Endothelial cell of umbilical vein (primary cell): ENCODE measurements around the gene IGFBP1. TPM values are rescaled to one million over a fixed set of nuclear protein-coding genes. Genes with fewer than 3 reads are reported as not detected.
A peak's percentile ranks its signal among the peaks of the same experiment; 100 is the strongest.

Source experiments
- BruUV-seq: library from RNA; stranded (reverse); fragments of 400-500 nt; replicated peaks from 2 replicates; lab custom pipeline; 2021; lab: Mats Ljungman, UMichigan
- CTCF ChIA-PET: fragments of 300-600, 350-600 bp; sonication (Branson Sonifier 250); formaldehyde crosslinking; loops from one replicate; lab custom pipeline; 2021; ENCODE audit warnings: antibody characterized with exemption, inconsistent platforms; lab: Charles Lee
- POLR2A ChIA-PET: fragments of 300-600, 350-600 bp; sonication (Branson Sonifier 250); formaldehyde crosslinking; loops from one replicate; lab custom pipeline; 2021; ENCODE audit warnings: antibody characterized with exemption, inconsistent platforms; lab: Charles Lee
- DNase-seq: peaks from one replicate; pipeline ENCODE4 v3.0.0-alpha.2; 2011; ENCODE audit warnings: low read depth, low spot score
- FAIRE-seq: peaks from 2 replicates; lab custom pipeline; 2011; peaks lifted over from hg19 to GRCh38; lab: Jason Lieb, UNC
- H2AFZ ChIP-seq: 2 replicates; pipeline ENCODE4 v1.6.0; 2012; ENCODE audit warnings: low read depth, low read length, control low read depth, inconsistent platforms
- H3K27ac ChIP-seq: 2 replicates; pipeline ENCODE4 v1.5.1; 2011; ENCODE audit warnings: low read depth, mild to moderate bottlenecking, control low read depth, low read length, moderate library complexity; ENCODE audit not compliant: insufficient read depth
- H3K27me3 ChIP-seq, 2 experiments: 2 replicates each; pipeline versions ENCODE4 v1.6.0 to v1.6.1; 2011; ENCODE audit warnings: low read length in 2 of 2, mixed read lengths in 1 of 2; ENCODE audit not compliant: control insufficient read depth in 2 of 2, insufficient read depth in 2 of 2
- H3K36me3 ChIP-seq, 2 experiments: 2 replicates in 1 of 2; 3 replicates in 1 of 2; pipeline ENCODE4 v1.5.1; 2011; ENCODE audit warnings: low read length in 2 of 2, mild to moderate bottlenecking in 1 of 2, moderate library complexity in 1 of 2; ENCODE audit not compliant: control insufficient read depth in 2 of 2, insufficient read depth in 2 of 2; ENCODE audit errors: extremely low read depth in 1 of 2
- H3K4me1 ChIP-seq: 3 replicates; pipeline ENCODE4 v1.5.1; 2011; ENCODE audit warnings: mild to moderate bottlenecking, low read length; ENCODE audit not compliant: control insufficient read depth, insufficient read depth; ENCODE audit errors: extremely low read depth
- H3K4me2 ChIP-seq: 2 replicates; pipeline ENCODE4 v1.6.1; 2011; ENCODE audit warnings: low read length, control low read depth, mixed read lengths; ENCODE audit not compliant: insufficient read depth
- H3K4me3 ChIP-seq, 3 experiments: fragments of 200-600 bp in 1 of 3; sonication (generic), shearing (Covaris generic) in 1 of 3; replicated peaks in 1 of 3; 2 replicates each; pipeline ENCODE4 v1.5.1; 2011 to 2016; ENCODE audit warnings: control low read depth in 3 of 3, low read length in 3 of 3, mild to moderate bottlenecking in 2 of 3, inconsistent platforms in 1 of 3, low read depth in 1 of 3, moderate library complexity in 1 of 3; ENCODE audit not compliant: insufficient read depth in 1 of 3
- H3K79me2 ChIP-seq: 2 replicates; pipeline ENCODE4 v1.6.0; 2012; ENCODE audit warnings: low read length, inconsistent platforms; ENCODE audit not compliant: control insufficient read depth, insufficient read depth
- H3K9ac ChIP-seq: replicated peaks from 2 replicates; pipeline ENCODE3; 2011; ENCODE audit warnings: low read length, control low read depth; ENCODE audit not compliant: insufficient read depth; ENCODE audit errors: extremely low read depth
- H3K9me1 ChIP-seq: replicated peaks from 3 replicates; pipeline ENCODE4 v1.6.0; 2011; ENCODE audit warnings: mild to moderate bottlenecking, low read length; ENCODE audit not compliant: control insufficient read depth, insufficient read depth; ENCODE audit errors: extremely low read depth
- H3K9me3 ChIP-seq: replicated peaks from 2 replicates; pipeline ENCODE4 v1.5.1; 2012; ENCODE audit warnings: low read length, inconsistent platforms; ENCODE audit not compliant: control insufficient read depth, insufficient read depth
- H4K20me1 ChIP-seq: replicated peaks from 2 replicates; pipeline ENCODE3; 2011; ENCODE audit warnings: mild to moderate bottlenecking, low read length; ENCODE audit not compliant: control insufficient read depth, insufficient read depth; ENCODE audit errors: extremely low read depth
- EZH2 ChIP-seq: IDR thresholded peaks from 2 replicates; pipeline ENCODE4 v1.6.1; 2012; ENCODE audit warnings: borderline replicate concordance, low read depth, mild to moderate bottlenecking, moderate library complexity, low read length, inconsistent platforms; ENCODE audit not compliant: severe bottlenecking
- FOS ChIP-seq: IDR thresholded peaks from 2 replicates; pipeline ENCODE4 v1.6.1; 2011; ENCODE audit warnings: mild to moderate bottlenecking, low read length, moderate library complexity, borderline replicate concordance; ENCODE audit not compliant: insufficient read depth
- GATA2 ChIP-seq: IDR thresholded peaks from 2 replicates; pipeline ENCODE4 v1.7.0; 2011; ENCODE audit warnings: low read depth, mild to moderate bottlenecking, moderate library complexity, mixed read lengths, low read length; ENCODE audit not compliant: insufficient read length, insufficient read depth
- JUN ChIP-seq: IDR thresholded peaks from 2 replicates; pipeline ENCODE4 v1.6.1; 2011; ENCODE audit warnings: borderline replicate concordance, low read depth; ENCODE audit not compliant: insufficient read length, insufficient read depth
- MYC ChIP-seq: IDR thresholded peaks from one replicate; pipeline ENCODE4 v1.6.1; 2011; ENCODE audit warnings: mild to moderate bottlenecking, low read depth, low read length
- POLR2A ChIP-seq: IDR thresholded peaks from 2 replicates; pipeline ENCODE4 v1.6.1; 2012; ENCODE audit warnings: low read depth, mild to moderate bottlenecking, control low read depth, low read length
- POLR2AphosphoS5 ChIP-seq: IDR thresholded peaks from 2 replicates; pipeline ENCODE4 v1.6.1; 2012; ENCODE audit warnings: low read depth, mild to moderate bottlenecking, control low read depth, low read length, moderate library complexity; ENCODE audit not compliant: insufficient read depth
- dilution Hi-C: fragments of 300-500 bp; cut with MboI; formaldehyde crosslinking; loops from one replicate; pipeline ENCODE4 v1.15.0; 2019; ENCODE audit warnings: low sequenced_read_pairs; ENCODE audit not compliant: extremely low pct_ligation_motif_present
- intact Hi-C: fragments of 100-400 bp; cut with micrococcal nuclease; formaldehyde crosslinking; loops from one replicate; pipeline ENCODE4 v1.10.0; 2022
- polyA plus RNA-seq, 4 experiments: library from polyadenylated mRNA; depleted of rRNA in 3 of 4; stranded (reverse) in 3 of 4; unstranded in 1 of 4; fragments of >200 nt; gene quantifications; 2 replicates each; pipeline versions ENCODE4 v1.2.1 to v1.2.3, GENCODE V29; 2011 to 2012; ENCODE audit warnings: missing spikeins in 1 of 4
- total RNA-seq: library from RNA; stranded (reverse); gene quantifications from 2 replicates; pipeline ENCODE4 v1.2.3, GENCODE V29; 2021
- TF ChIP-seq, protein P1 (sequence below): IDR thresholded peaks from 2 replicates; pipeline ENCODE4 v1.6.1; 2011; ENCODE audit not compliant: insufficient read depth, insufficient read length
- TF ChIP-seq, protein P2 (sequence below), 2 donors: IDR thresholded peaks; 1 replicate in 1 of 2; 2 replicates in 1 of 2; pipeline ENCODE4 v1.5.1; 2011; ENCODE audit warnings: low read length in 2 of 2, mild to moderate bottlenecking in 2 of 2, moderate library complexity in 2 of 2, control low read depth in 1 of 2, inconsistent platforms in 1 of 2, low read depth in 1 of 2; ENCODE audit not compliant: insufficient read depth in 1 of 2; ENCODE audit errors: extremely low read depth in 1 of 2

IGFBP1 gene
- total and polyA plus RNA-seq, 2 donors (not counting 3 experiments of a cell fraction or from before 2014, with no cell fraction given), result 0.57 to 4.0 TPM

DNA sequence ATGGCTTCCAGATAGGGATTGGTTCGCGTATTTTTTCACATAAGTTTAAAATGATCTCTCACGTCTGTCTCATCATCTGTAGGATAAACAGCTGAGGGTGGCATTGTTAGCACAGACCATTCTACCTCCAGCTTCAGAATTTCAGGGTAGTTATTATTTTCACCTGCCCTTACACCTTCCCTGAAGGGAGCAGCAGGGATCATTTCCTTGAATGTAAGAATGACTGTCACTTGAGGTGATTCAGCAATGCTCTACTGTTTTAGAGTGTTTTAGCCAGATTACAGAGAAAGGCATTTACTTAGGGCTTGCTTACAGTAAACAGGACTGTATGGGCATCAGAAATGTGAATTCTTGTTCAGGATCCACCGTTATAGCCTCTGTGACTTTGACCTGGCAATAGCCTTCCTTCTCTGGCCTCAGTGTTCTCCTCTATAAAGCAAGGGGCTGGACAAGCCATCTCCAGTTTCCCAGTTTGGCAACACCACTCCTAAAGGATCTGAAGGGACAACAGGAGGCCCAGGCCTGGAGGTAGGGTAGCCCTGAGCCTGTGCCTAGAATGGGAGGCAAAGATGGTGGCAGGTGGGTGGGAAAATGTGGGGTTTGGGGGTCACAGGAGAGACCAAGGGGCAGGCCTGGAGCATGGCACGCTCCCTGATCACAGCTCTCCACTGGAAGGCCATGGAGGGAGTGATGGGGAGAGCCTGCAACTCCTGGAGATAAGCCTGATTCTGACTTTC lies 1.2 kb upstream of the IGFBP1 start:
- intact Hi-C loops (no loop called here), dilution Hi-C loops (no loop called here)
- H2AFZ ChIP-seq, result no peak overlapping the region
- no peak overlapping the region for H3K27ac ChIP-seq
- no TSS peak for BruUV-seq
- H3K27me3 ChIP-seq, result no peaks in the 10 kb centered on the region
- H3K4me2 ChIP-seq, result no peak overlapping the region
- no peaks in the 10 kb centered on the region for H3K36me3 ChIP-seq
- no peak for DNase-seq
- H4K20me1 ChIP-seq, result no peaks in the 10 kb centered on the region
- no peak overlapping the region for H3K4me3 ChIP-seq
- ChIA-PET POLR2A (no interaction called here), CTCF (interaction anchor here (6.1 kb wide), 1 partner anchor 33 kb away, joined by 100 read pairs; the partner anchor contains the start of gene IGFBP3)
- peak; percentile 53 for FAIRE-seq
- H3K9me1 ChIP-seq, result no peaks in the 10 kb centered on the region
- no peaks in the 10 kb centered on the region for H3K9me3 ChIP-seq
- TF ChIP-seq POLR2AphosphoS5, result no peak
- TF ChIP-seq, protein P1, sequence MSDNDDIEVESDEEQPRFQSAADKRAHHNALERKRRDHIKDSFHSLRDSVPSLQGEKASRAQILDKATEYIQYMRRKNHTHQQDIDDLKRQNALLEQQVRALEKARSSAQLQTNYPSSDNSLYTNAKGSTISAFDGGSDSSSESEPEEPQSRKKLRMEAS, result no peak
- TF ChIP-seq, protein P2, sequence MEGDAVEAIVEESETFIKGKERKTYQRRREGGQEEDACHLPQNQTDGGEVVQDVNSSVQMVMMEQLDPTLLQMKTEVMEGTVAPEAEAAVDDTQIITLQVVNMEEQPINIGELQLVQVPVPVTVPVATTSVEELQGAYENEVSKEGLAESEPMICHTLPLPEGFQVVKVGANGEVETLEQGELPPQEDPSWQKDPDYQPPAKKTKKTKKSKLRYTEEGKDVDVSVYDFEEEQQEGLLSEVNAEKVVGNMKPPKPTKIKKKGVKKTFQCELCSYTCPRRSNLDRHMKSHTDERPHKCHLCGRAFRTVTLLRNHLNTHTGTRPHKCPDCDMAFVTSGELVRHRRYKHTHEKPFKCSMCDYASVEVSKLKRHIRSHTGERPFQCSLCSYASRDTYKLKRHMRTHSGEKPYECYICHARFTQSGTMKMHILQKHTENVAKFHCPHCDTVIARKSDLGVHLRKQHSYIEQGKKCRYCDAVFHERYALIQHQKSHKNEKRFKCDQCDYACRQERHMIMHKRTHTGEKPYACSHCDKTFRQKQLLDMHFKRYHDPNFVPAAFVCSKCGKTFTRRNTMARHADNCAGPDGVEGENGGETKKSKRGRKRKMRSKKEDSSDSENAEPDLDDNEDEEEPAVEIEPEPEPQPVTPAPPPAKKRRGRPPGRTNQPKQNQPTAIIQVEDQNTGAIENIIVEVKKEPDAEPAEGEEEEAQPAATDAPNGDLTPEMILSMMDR (IDR thresholded peaks at IDR 0.05; ENCODE audit: extremely low read depth in 1 of 2, insufficient read depth in 1 of 2, low read depth in 1 of 2, low read length in 2 of 2), result no peak
- TF ChIP-seq POLR2A, result no peak
- no peak for TF ChIP-seq MYC
- TF ChIP-seq GATA2, result no peak
- no peak for TF ChIP-seq EZH2
- no peak for TF ChIP-seq JUN
- TF ChIP-seq FOS, result no peak
- no peaks in the 10 kb centered on the region for H3K79me2 ChIP-seq
- H3K9ac ChIP-seq, result no peak overlapping the region
- H3K4me1 ChIP-seq, result peaks cover 52% of the 10 kb centered on the region
